HG03521 (cell line): ENCODE data around the gene ID3.
"Not testable (repeated sequence)": the region's sequence is repeated elsewhere in the genome, so short reads cannot be mapped to it uniquely, and the experiment has no call there.

Source experiments
- ATAC-seq: cut with Tn5 transposase; IDR thresholded peaks from one replicate; pipeline ENCODE4 v1.9.1; 2021; ENCODE audit warnings: mild to moderate bottlenecking, moderate library complexity; ENCODE audit not compliant: unreplicated experiment

The ID3 gene

DNA sequence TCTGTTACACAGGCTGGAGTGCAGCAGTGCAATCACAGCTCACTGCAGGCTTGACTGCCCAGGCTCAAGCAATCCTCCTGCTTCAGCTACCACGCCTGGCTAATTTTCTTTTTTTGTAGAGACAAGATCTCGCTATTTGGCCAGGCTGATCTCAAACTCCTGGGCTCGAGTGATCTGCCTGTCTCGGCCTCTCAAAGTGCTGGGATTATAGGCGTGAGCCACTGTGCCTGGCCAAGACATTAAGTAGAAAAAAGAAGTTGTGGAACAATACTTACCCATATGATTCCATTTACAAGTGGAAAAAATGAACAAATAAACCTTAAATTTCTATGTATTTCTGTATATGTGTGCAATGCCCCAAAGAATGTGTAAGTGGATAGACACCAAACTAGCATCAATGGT, 30.3 kb upstream of the ID3 start:
- ATAC-seq, result no peak

DNA sequence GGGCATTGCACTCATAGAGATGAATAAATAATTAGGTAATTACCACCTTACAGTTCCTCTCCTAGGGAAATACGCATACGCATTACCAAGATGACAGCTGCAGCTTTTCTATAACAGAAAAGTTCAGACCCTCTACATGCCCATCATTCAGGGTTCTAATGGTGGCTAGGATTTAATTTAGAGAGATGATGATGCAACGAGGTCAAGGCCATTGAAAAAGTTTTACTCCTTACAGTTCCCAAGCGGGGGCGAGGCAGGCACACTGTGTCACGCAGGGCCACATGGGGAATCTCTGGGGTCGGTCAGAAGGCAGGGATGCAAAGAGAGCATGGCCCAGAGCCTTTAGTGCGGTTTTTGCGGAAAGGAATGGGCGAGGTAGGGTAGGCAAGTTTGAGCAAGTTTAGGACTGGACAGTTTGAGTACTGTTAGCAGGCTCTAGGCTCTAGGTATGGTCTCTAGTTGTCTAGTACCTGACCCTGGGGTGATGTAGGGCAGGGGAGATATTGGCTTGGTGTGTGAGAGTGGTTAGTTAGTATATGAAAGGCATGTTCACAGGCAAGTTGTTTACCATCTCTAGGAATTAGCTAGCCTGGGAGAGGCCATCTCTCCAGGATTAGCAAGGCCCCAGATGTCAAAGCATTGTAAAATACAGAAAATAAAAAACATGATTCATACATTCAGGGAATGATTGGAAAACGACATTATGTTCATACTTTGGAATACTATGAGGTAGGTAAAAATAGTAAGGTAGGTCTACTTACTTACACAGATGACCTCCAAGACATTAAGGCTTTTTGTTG, 29.6 kb upstream of the ID3 start:
- ATAC-seq, result no peak

DNA sequence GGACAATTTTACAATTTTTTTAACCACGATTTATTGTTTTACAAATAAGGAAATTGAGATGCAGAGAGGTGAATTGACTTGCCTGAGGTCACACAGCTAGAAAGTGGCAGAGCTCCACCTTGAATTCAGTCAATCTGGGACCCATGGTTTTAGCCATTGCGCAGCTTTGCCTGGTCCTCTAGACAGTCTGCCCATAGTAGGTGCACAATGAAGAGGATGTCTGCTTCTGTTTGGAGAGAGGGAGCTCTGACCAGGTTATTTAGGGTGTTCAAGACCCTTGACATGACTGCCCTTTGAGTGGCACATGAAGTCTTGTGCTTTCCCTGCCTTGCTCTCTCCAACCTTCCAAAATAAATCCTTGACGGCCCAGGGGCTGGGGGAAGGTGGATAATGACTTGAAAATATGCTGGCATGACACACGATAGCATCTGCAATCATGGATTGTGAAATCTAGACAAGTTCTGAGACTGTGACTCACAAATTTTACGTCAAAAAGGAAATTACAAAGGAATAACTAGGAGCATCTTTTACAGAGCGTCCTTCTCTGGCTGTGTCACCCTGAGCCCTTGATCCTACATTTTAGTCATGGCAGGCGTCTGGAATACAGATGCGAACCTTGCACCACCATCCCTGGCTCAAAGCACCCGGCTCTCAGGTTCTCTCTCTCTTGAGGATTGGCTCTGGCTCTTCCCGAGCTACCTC, 26.2 kb upstream of the ID3 start:
- ATAC-seq, result no peak

DNA sequence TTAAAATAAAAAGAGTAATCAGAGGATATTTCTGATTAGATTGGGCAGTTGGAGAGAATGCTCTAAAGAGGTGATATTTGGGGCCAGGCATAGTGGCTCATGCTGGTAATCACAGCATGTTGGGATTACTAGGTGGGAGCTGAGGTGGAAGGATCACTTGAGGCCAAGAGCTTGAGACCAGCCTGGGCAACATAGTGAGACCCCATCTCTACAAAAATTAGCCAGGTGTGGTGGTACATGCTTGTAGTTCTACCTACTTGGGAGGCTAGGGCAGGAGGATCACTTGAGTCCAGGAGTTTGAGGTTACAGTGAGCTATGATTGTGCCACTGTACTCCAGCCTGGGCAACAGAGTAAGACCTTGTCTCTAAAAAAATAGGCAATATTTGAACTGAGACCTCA, 24.4 kb upstream of the ID3 start:
- ATAC-seq, result not testable (repeated sequence)

DNA sequence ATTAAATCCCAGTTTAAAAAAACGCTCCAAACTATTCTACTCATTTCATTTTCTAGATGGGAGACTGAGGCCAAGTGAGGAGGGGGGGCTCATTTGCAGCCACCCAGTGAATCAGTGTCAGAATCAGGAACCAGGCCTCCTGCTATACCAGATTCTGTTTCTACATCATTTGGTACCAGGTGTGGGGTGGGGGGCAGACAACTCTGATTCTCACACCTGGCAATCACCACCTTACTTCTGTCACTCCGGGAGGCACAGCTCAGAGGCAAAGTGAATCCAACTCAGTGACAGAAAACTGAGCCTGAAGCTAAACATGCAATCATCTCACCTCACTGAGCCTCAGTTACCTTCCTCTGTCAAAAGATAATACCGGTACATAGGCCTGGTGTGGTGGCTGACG, 23.5 kb upstream of the ID3 start:
- no peak for ATAC-seq

DNA sequence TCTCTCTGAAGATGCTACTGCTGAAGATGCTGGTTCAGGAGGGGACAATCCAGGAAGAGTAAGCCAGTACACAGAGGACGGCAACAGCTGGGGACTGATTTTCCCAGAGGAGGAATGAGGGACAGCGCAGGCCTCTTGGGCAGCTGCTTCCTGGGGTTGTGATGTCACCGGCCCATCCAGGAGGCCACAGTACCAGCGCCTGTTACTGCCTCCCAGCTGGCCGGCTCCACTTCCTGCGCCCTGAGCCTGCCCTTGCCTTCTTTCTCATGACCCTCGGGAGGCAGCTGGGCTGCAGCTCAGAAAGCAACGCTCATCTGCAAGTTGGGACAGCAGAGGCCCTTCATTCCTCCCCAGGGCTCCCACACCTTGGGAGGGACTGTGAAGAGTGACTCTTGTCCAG, 21.9 kb upstream of the ID3 start:
- no peak for ATAC-seq

DNA sequence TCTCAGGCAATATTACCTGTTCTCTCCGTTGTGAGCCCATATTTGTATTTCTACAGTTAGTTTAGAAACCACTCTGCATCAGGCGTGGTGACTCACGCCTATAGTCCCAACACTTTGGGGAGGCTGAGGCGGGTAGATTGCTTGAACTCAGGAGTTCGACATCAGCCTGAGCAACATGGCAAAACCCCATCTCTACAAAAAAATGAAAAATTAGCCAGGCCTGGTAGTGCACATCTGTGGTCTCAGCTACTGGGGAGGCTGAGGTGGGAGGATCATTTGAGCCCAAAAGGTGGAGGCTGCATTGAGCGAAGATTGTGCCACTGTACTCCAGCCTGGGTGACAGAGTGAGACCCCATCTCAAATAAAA, 19.7 kb upstream of the ID3 start:
- no peak for ATAC-seq

DNA sequence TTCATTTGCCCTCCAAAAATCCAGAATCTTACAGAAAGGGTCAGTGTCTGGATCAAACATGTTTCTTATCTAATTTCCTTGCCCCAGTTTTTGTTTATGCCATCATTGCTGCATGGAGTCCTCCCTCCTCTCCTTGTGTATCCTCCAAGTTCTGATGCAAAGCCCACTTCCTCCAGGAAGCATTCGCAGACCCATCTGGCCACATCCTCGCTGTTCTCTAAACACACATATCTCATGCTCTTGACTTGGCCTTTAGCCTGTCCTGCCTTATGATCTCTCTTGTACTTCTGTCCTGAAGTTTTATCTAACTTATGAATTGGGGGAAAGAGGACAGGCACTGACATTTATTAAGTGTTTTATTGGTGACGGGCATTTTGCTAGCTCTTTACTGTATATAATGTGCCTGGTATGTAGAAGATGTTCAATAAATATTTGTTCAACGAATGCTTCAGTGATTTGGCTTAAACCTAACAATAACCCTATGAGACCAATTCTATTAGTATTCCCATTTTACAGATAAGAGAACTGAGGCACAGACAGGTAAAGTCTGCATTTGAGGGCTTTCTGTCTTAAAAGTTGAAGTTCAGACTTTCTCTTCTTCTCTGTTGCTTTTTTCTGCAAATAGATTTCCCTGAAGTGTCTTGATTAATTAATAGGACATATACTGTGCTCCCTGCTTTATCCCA, 19.2 kb upstream of the ID3 start:
- ATAC-seq, result no peak

DNA sequence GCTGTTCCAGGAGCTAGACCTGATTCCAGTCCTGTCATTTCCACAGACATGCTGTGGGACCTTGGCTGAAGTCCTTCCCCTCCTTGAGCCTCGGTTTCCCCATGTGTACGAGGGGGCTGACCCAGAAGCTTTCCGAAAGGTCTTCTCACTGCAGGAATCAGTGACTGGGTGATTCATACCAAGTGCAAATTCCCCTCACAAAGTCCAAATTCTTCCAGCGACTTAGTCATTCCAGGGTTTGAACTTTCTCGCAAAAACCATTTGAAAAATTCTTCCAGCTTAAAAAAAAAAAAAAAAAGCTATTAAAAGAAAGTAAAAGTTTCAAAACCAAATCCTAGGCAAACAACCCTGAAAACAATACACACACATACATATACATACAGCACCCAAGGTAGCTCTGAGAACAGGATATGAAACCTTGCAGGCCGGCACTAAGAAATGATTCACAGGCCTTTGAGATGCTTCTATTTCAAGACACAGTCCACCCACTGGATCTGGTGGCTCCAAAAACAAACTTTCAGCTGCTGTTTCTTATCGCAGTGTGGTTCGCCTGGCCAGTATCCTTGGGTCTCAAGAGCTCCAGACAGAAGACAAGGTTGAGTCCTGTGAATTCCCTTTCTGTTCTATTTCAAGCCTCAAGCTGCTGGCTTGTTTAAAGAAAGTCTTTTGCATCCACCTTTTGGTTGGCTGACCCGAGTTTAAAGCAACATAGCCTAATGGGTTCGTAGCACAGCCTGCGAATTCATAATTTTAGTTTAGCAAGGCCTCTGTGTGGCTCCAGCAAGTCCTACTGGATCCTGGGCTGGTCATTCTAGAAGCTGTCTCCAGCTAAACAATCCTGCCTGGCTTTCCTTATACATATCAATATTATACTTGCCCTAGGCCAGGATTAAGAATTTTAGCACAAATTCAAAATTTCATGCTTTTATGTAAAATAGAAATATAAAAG, 18.0 kb upstream of the ID3 start:
- peak; percentile 70 for ATAC-seq

DNA sequence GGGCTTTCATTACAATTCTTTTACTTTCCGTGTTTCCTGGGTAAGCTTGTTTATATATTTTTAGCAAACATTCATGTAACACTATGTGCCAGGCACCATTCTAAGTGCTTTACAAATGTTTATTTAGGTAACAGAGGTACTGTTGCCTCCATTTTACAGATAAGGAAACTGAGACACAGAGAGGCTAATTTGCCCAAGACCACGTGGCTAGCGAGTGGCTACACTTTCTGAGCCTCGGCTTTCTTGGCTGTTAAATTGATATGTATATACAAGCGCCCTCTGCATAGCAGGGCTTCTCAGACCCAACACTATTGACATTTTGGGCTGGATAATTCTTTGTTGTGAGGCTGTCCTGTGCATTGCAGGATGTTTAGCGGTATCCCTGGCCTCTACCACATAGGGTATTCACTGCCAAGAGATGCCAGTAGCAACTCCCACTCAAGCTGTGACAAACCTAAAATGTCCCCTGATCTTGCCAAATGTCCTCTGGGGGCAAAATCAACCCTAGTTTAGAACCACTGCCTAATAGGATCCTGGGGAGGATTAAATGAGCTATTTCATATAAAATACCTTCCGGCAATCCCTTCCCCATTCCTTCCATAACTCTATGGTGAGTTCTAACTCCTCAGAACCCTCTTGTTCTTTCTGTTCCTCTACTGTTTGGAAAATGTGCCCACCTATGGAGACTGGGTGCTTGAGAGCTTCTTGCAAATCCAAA, 17.2 kb upstream of the ID3 start:
- no peak for ATAC-seq

DNA sequence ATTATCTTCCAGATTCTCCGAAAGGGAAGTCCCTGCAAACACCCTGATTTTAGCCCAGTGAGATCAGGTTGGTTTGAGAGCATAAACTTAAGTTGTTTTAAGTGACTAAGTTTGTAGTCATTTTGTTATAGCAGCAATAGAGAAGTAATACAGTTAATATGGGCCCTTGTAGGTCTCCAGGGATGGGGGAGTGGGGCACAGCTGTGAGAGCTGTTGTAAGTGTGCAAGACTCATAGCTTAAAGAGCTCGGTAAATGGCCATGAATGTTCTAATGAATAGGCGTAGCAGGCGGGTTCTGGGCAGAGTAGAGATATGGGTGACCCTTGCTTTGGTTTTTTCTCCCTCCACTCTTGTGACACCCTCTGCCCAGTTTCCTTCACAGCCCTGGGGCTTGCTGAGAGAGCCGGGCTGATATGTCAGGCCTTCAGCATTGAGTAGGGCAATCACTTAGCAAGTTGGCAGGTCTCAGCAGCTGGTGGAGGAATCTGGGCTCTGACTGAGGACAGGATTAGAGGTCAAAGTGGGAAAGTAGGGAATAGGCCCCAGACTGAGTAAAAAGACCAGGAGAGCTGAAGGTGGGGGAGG, 16.0 kb upstream of the ID3 start:
- ATAC-seq, result no peak

DNA sequence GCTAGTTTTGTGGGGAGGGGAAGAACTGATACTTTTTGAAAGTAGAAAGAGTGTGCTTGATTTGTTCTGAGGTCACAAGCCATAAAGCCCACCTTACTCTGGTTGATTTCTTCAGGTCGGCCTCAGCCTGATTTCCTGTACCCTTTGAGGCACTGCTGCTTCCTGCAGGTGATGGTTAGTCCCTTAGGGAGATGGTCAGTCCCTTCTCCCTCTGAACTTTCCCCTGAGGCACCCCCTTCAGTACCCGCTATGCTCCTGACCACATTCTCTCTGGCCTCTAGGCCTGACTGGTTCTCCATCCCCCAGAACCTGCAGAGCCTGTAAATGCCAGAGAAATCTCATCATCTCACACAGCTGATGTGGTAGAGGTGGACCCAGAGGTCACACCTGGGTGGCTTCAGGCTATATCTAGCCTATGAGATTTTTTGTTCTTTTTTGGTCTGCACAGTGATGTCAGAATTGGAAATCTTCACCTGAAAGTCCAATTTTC, 15.0 kb upstream of the ID3 start:
- no peak for ATAC-seq

DNA sequence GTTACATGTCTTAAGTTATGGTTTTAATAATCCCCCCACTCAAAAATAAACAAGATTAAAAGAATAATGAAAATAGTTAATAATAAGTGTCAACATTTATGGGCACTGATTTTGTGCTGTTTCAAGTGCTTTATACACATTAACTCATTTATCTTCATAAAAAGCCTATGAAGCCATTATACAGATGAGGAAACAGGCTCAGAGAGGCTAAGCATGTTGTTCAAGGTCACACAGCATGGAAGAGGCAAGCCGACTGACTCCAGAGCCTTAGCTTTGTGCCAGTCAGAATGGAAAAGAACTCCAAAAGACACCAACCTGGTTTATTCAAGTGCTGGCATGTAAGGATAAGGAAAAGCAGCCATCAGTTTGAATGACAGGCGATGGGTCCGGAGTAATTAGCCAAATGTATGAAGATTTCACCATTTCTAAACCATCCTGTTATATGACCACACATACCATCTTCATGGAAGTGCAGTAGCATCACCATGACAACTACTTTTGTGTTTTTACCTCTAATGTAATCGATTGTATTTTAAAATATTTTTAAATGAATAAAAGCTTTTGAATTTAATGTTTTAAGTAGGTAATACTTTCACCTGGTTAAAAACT, 14.4 kb upstream of the ID3 start:
- ATAC-seq, result no peak

DNA sequence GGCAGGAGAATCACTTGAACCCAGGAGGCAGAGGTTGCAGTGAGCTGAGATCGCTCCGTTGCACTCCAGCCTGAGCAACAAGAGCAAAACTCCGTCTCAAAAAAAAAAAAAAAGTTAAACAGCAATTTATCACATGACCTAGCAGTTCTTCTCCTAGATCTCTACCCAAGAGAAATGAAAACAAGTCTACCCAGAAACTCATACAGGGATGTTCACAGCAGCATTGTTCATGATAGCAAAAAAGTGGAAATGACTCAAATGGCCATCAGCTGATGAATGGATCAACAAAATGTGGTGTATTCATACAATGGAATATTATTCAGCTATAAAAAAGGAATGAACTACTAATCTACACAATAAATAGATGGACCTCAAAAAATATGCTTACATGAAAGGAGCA, 12.2 kb upstream of the ID3 start:
- no peak for ATAC-seq

DNA sequence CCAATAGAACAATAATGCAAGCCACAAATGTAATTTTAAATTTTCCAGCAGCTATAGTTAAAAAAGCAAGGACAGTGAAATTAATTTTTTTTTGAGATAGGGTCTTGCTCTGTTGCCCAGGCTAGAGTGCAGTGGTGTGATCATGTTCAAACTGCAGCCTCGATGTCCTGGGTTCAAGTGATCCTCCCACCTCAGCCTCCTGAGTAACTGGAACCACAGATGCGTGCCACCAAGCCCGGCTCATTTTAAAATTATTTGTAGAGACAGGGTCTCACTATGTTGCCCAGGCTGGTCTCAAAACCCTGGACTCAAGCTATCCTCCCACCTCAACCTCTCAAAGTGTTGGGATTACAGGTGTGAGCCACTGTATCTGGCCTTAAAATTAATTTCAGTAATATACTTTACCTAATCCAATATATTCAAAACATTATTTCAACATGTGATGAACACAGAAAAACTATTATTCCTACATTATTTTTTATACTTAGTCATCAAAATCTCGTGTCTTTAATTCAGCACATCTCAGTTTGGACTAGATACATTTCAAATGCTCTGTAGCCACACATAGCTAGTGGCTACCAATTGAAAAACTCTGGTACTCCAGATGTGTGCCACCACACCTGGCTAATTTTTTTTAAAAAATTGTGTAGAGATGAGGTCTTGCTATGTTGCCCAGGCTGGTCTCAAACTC, 10.8 kb upstream of the ID3 start:
- ATAC-seq, result no peak

DNA sequence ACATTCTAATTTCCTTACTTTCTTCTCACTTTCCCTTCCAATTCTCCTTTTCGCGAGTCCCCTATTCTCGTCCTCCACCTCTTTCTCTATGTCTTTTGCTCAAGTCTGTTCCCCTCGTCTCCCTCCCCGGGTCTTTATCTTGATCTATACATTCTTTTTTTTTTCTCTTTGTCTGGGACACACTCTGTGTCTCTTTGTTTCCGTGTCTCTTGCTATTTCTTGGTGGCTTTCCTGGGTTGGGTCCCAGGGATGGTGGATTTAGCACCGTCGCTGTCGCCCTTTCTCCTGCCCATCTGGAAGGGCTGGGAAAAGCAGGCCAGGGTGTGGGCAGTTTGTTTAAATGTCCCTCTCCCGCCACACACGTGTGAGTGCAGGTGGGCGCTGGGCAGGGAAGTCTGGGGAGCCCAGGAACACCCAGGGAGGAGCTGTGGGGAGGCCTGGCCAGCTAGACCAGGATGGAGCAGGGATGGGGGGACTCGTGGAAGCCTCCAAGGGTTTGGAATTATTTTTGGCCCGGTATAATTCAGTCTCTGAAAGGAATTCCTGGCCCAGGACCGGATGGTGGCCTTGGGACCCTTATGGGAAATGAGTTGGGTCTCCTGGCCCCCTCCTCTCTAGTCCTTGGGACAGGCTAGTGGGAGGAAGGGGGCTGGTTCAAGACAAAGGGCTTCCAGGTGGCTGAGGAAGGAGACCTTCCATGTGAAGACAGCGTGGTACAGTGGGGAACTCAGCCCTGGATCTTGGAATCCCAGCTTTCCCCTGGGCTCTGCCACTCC, 9.5 kb upstream of the ID3 start:
- ATAC-seq, result no peak

DNA sequence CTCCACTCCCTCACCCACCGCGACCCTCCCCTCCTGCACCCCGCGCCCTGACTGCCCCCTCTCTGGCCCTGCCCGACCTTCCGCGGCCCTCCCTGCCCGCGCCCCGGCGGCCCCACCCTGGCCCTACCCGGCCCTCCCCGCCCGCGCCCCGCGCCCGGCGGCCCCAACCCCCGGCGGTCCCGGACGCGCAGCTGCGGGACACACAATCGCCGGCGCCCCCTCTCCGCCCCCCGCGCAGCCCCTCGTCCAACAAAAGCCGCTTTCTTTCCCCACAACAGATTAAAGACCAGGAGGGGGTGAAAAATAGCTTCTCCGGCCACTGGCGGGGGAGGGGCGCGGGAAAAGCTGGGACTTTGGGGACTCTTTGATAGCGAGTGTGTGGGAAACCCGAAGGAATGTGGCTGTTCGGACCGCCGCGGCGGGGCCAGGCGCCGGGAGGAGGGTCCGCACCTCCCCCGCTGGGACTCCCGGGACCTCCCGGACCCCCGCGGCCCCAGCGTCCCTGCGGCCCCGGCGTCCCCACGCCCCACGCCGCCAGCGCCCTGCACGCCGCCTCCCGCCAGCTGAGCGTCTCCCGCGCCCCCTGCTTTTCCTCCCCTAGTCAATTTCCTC, 8.8 kb upstream of the ID3 start:
- no peak for ATAC-seq

DNA sequence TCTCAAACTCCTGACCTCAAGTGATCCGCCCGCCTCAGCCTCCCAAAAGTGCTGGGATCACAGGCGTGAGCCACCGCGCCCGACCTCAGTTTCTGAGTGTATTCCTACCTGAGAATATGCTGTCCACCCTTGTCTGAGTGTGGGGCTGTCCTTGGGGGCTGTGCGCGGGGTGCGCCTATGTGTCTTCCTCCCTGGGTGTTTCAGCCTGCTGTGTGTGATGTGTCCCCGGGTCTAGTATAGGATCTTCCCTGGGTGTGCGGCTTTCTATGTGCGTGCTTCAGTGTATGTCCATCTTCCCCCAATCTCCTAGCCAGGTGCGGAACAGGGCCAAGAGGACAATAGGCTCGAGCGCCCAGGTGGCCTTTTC, 8.3 kb upstream of the ID3 start:
- no peak for ATAC-seq
